ENCODE measurements around the gene PFKP.

Gene PFKP

DNA sequence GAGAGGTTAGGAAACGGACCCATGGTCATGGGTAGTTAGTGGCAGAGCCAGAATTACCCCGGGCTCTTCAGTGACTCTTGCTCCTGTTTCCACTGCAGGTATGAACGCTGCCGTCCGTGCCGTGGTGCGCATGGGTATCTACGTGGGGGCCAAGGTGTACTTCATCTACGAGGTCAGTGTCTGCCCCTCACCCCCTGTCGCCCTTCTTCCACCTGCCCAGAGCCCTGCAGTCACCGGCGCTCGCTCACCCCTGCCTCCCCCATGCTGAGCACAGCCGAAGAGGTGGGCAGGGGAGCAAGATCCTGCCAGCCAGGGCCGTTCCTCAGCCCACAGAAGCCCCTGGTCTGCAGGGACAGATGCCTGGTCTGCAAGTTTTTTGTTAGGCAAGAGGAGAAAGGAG is 14.9 kb downstream of the PFKP start:
- Histone ChIP-seq H3K4me1 (ENCODE audit: control insufficient read depth, insufficient read depth, low read length) (peaks cover 3% of the 10 kb centered on the region; the same call in 1 of the 2 replicates), H3K27ac (ENCODE audit: low read length) (no peak overlapping the region), H3K36me3 (ENCODE audit: control insufficient read depth, insufficient read depth, low read length) (peaks cover 7% of the 10 kb centered on the region; the same call in 1 of the 2 replicates), H3K27me3 (ENCODE audit: control insufficient read depth, insufficient read depth, low read length) (no peaks in the 10 kb centered on the region), H3K4me3 (ENCODE audit: low read length) (no peak overlapping the region; the same call in 1 of the 2 replicates), H3K9me3 (ENCODE audit: control insufficient read depth, insufficient read depth, low read length) (no peaks in the 10 kb centered on the region)
- DNase-seq (ENCODE audit: low read depth, low spot score), result no peak
- no CpG with 5 or more reads among the region's 15 CpGs for WGBS (ENCODE audit: insufficient coverage, insufficient read length)

DNA sequence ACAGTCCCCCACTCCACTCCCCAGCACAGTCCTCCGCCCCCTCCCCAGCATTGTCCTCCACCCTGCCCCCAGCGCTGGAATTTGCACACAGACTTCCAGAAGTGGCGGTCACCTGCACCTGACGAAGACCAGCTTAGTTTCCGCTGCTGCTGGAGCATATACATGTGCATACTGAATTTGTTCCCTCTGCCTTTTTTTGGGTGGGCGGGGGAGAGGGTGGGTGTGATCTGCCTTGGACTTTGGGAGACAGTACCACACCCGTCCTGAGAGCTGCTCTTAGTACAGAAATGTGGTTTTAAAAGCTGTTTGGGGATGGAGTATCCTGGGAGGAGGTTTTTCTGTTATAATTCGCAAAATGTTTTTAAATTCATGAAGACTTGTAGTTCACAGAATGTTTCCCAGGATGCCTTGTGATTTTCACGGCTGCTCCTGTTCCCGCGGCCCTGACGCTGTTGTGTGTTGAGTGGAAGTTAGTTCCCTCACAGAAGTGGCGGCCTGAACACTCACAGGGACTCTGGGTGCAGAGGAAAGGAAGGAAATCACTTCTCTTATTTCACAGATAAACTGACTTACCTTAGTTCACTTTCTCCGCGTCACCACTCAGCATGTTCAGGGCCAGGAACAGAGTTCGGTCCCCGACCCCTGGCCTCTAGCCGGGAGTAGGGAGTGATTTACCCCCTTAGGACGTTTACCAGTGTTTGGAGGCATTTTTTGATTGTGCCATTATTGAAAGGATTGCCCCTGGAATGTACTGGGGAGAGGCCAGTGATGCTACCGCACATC is 18.6 kb downstream of the PFKP start:
- H3K36me3 ChIP-seq (ENCODE audit: control insufficient read depth, insufficient read depth, low read length), result peaks cover 7% of the 10 kb centered on the region; the same call in 1 of the 2 replicates
- no CpG with 5 or more reads among the region's 20 CpGs for WGBS (ENCODE audit: insufficient coverage, insufficient read length)

DNA sequence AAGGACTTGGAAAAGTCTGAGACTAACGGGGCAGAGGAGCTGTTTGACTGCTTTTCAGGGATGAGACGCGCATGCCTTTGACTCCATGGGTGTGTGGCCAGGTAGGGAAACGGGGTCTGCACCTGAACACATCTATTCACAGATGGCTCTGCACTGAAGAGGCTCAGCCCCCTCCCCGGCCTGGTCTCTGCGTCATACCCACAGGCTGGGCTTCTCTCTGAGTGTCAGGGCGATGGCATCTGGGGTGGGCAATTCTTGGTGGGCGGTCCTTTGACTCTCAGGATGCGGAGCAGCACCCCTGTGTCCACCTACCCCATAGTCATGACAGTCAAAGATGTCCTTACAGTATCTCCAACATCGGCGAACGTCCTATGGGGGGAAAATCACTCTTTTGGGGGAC is 23.0 kb downstream of the PFKP start:
- DNase-seq (ENCODE audit: low read depth, low spot score), result no peak
- Histone ChIP-seq H3K9me3 (ENCODE audit: control insufficient read depth, insufficient read depth, low read length) (no peaks in the 10 kb centered on the region), H3K4me3 (ENCODE audit: low read length) (no peak overlapping the region), H3K27ac (ENCODE audit: low read length) (no peak overlapping the region), H3K27me3 (ENCODE audit: control insufficient read depth, insufficient read depth, low read length) (no peaks in the 10 kb centered on the region), H3K36me3 (ENCODE audit: control insufficient read depth, insufficient read depth, low read length) (no peaks in the 10 kb centered on the region), H3K4me1 (ENCODE audit: control insufficient read depth, insufficient read depth, low read length) (no peaks in the 10 kb centered on the region)
- WGBS (ENCODE audit: insufficient coverage, insufficient read length), result no CpG with 5 or more reads among the region's 12 CpGs

More for the DNA sequence above, 18.6 kb downstream of the PFKP start:
- H3K4me1 ChIP-seq (ENCODE audit: control insufficient read depth, insufficient read depth, low read length), result no peaks in the 10 kb centered on the region
- no peak overlapping the region for H3K27ac ChIP-seq (ENCODE audit: low read length)
- no peaks in the 10 kb centered on the region for H3K9me3 ChIP-seq (ENCODE audit: control insufficient read depth, insufficient read depth, low read length)
- H3K4me3 ChIP-seq (ENCODE audit: low read length), result no peak overlapping the region
- no peak for DNase-seq (ENCODE audit: low read depth, low spot score)
- H3K27me3 ChIP-seq (ENCODE audit: control insufficient read depth, insufficient read depth, low read length), result no peaks in the 10 kb centered on the region

DNA sequence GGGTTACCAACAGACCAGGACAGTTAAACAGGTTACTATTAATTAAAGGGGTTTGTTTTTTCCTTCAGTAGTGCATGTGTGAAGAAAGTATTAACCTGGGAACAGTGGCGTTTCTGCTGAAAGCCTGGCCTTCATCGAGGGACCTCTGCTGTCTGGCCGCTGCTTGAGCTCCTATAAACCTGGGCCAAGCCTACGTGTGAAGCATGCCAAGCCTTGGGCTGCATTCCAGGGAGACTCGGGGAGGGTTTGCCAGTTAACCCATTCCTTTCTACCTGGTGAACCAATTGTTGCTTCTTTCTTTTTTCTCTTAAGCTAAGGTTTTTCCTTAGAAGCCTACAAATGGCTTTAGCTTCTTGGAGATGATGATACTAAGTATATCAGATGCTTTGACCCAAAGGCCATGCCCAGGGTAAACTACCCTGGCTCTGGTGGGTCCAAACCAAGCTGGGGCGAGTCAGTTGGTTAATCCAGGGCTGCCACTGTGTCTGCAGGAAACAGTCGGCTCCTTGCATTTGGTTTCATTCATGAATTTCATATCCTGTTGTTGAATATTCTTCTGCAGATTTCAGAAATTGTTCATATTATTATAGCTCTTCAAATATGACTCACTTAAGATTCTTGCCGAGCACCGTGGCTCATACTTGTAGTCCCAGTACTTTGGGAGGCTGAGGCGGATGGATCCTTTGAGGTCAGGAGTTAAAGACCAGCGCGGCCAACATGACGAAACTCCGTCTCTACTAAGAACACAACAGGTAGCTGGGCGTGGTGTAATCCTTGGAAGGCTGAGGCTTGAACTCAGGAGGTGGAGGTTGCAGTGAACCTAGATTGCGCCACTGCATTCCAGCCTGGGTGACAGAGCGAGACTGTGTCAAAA is 23.8 kb downstream of the PFKP start:
- DNase-seq (ENCODE audit: low read depth, low spot score), result no peak

DNA sequence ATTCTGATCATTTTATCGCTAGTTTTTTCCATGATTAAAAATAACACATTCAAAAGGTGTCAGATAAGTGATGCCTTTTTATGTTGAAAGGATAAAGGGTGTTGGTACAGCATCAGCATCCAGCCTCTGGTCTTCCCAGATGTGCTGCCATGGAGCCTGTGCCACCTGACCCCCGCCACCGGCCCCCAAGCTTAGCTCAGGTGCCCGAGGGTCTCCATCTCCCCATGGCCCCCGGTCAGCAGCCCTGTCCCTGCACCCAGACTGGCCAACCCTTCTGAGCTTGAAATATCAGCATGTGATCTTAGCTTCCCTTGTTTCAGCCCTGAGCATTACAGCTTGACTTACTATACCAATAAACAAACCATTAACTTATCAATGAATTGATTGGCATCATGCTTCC is 24.6 kb downstream of the PFKP start:
- H3K27me3 ChIP-seq (ENCODE audit: control insufficient read depth, insufficient read depth, low read length), result no peaks in the 10 kb centered on the region
- no peak overlapping the region for H3K27ac ChIP-seq (ENCODE audit: low read length)
- DNase-seq (ENCODE audit: low read depth, low spot score), result no peak
- WGBS (ENCODE audit: insufficient coverage, insufficient read length), result no CpG with 5 or more reads among the region's 5 CpGs
- no peak overlapping the region for H3K4me3 ChIP-seq (ENCODE audit: low read length)
- H3K9me3 ChIP-seq (ENCODE audit: control insufficient read depth, insufficient read depth, low read length), result no peaks in the 10 kb centered on the region
- H3K36me3 ChIP-seq (ENCODE audit: control insufficient read depth, insufficient read depth, low read length), result no peaks in the 10 kb centered on the region
- no peaks in the 10 kb centered on the region for H3K4me1 ChIP-seq (ENCODE audit: control insufficient read depth, insufficient read depth, low read length)

More for the DNA sequence above, 23.8 kb downstream of the PFKP start:
- no CpG with 5 or more reads among the region's 17 CpGs for WGBS (ENCODE audit: insufficient coverage, insufficient read length)
- Histone ChIP-seq H3K36me3 (ENCODE audit: control insufficient read depth, insufficient read depth, low read length) (no peaks in the 10 kb centered on the region), H3K4me3 (ENCODE audit: low read length) (no peak overlapping the region), H3K27me3 (ENCODE audit: control insufficient read depth, insufficient read depth, low read length) (no peaks in the 10 kb centered on the region), H3K9me3 (ENCODE audit: control insufficient read depth, insufficient read depth, low read length) (no peaks in the 10 kb centered on the region), H3K27ac (ENCODE audit: low read length) (no peak overlapping the region), H3K4me1 (ENCODE audit: control insufficient read depth, insufficient read depth, low read length) (no peaks in the 10 kb centered on the region)

DNA sequence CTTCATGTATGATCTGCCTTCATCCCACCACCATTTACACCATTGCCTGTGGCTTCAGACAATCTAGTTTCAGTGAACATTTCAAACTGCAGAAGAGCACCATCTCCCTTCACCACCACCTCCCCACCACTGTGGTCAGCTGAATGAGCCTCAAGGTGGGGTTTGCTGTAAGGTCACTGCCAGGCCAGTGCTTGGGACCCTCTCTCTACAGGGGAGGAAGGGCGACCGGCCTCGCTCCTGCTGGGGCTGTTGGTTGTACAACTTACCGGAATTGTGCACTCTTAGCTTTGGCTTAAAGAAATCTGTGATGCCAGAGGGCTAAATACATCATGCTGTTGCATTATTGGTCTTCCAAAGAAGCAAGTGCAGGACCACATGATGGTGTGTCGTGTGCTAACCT is 26.6 kb downstream of the PFKP start:
- Histone ChIP-seq H3K36me3 (ENCODE audit: control insufficient read depth, insufficient read depth, low read length) (no peaks in the 10 kb centered on the region), H3K9me3 (ENCODE audit: control insufficient read depth, insufficient read depth, low read length) (no peaks in the 10 kb centered on the region), H3K27me3 (ENCODE audit: control insufficient read depth, insufficient read depth, low read length) (no peaks in the 10 kb centered on the region), H3K27ac (ENCODE audit: low read length) (no peak overlapping the region), H3K4me1 (ENCODE audit: control insufficient read depth, insufficient read depth, low read length) (no peaks in the 10 kb centered on the region), H3K4me3 (ENCODE audit: low read length) (no peak overlapping the region)
- no peak for DNase-seq (ENCODE audit: low read depth, low spot score)
- WGBS (ENCODE audit: insufficient coverage, insufficient read length), result no CpG with 5 or more reads among the region's 5 CpGs

DNA sequence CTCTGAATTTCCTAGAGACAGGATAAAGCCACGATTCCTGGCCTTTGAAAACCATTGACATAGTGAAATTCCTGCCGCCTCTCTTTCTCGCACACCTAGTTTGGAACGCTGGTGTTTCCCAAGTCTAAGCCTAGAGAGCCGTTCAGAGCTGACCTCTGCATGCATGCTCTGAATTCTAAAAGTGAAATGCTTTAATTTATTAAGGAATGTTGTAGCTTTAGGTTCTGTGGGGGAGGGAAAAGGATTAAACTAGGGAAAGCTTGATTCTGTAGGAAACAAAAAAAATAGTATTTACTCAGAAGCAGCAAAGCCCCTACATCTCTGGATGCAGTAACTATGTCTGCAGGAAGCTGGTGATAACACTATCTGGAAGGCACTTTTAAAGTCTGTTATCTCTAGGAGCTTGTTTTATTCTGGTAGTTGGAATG is 27.3 kb downstream of the PFKP start:
- Histone ChIP-seq H3K27ac (ENCODE audit: low read length) (no peak overlapping the region), H3K4me3 (ENCODE audit: low read length) (no peak overlapping the region), H3K4me1 (ENCODE audit: control insufficient read depth, insufficient read depth, low read length) (no peaks in the 10 kb centered on the region), H3K9me3 (ENCODE audit: control insufficient read depth, insufficient read depth, low read length) (no peaks in the 10 kb centered on the region), H3K27me3 (ENCODE audit: control insufficient read depth, insufficient read depth, low read length) (no peaks in the 10 kb centered on the region), H3K36me3 (ENCODE audit: control insufficient read depth, insufficient read depth, low read length) (peaks cover 3% of the 10 kb centered on the region; the same call in 1 of the 2 replicates)
- no peak for DNase-seq (ENCODE audit: low read depth, low spot score)
- no CpG with 5 or more reads among the region's 5 CpGs for WGBS (ENCODE audit: insufficient coverage, insufficient read length)

DNA sequence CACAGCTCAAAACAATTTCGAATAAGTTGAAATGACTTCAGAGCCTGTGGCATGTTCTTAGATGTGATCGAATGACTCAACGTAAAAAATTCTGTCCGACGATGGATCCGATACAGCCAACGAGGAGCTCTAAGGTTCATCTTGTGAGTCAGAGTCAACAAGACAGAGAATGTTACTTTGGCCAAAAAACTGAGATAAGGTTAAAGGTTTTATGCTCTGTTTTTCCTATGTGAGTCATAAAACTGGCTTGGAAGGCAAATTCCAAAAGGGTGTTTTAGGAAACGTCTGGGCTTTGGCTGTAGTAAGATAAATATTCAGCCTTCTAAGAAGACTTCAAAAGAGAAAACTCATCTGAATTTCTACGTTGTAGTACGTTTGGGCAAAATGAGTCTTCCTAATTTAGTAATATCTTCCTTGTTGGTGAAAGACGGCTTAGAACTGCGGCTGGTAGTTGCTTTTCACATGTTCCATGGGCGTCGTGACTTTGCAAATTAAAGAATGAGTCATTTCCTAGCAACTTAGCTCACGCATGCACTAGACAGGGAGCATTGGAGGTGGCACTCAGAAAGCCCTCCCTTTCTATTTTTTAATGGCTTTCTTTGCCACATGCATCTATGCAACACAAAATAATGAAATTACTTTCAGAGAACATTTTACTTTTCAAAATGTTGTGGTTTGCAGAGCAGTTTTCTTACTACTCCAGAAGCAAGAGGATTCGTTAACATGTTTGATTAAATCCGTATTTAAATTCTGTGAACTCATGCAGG is 28.2 kb downstream of the PFKP start:
- Histone ChIP-seq H3K4me3 (ENCODE audit: low read length) (no peak overlapping the region), H3K27me3 (ENCODE audit: control insufficient read depth, insufficient read depth, low read length) (no peaks in the 10 kb centered on the region), H3K36me3 (ENCODE audit: control insufficient read depth, insufficient read depth, low read length) (peaks cover 9% of the 10 kb centered on the region; the same call in 1 of the 2 replicates), H3K27ac (ENCODE audit: low read length) (no peak overlapping the region), H3K9me3 (ENCODE audit: control insufficient read depth, insufficient read depth, low read length) (no peaks in the 10 kb centered on the region), H3K4me1 (ENCODE audit: control insufficient read depth, insufficient read depth, low read length) (no peaks in the 10 kb centered on the region)
- no peak for DNase-seq (ENCODE audit: low read depth, low spot score)
- WGBS (ENCODE audit: insufficient coverage, insufficient read length), result no CpG with 5 or more reads among the region's 17 CpGs

DNA sequence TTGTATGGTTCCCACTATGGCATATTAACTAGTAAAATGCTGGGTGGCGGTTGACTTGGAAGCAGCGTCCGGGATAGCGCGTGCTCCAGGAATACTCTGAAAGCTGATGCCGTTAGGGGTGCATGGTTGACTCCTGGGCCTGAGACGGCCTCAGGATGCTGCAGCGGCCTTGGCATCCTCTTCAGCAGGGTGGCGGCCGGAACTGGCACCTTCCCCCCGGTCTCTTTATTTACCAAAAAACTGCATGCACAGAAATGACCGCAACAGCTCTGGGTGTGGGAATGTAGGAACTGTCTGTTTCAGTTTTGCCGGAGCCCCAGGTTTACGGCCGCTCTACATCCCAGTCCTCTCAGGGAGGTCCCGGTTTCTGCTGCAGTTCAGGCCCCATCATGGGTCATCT is 28.8 kb downstream of the PFKP start:
- peaks cover 9% of the 10 kb centered on the region for H3K36me3 ChIP-seq (ENCODE audit: control insufficient read depth, insufficient read depth, low read length)
- WGBS (ENCODE audit: insufficient coverage, insufficient read length), result no CpG with 5 or more reads among the region's 16 CpGs
- H3K4me1 ChIP-seq (ENCODE audit: control insufficient read depth, insufficient read depth, low read length), result no peaks in the 10 kb centered on the region
- no peak overlapping the region for H3K27ac ChIP-seq (ENCODE audit: low read length)
- no peaks in the 10 kb centered on the region for H3K27me3 ChIP-seq (ENCODE audit: control insufficient read depth, insufficient read depth, low read length)
- H3K9me3 ChIP-seq (ENCODE audit: control insufficient read depth, insufficient read depth, low read length), result no peaks in the 10 kb centered on the region
- no peak overlapping the region for H3K4me3 ChIP-seq (ENCODE audit: low read length)
- no peak for DNase-seq (ENCODE audit: low read depth, low spot score)

DNA sequence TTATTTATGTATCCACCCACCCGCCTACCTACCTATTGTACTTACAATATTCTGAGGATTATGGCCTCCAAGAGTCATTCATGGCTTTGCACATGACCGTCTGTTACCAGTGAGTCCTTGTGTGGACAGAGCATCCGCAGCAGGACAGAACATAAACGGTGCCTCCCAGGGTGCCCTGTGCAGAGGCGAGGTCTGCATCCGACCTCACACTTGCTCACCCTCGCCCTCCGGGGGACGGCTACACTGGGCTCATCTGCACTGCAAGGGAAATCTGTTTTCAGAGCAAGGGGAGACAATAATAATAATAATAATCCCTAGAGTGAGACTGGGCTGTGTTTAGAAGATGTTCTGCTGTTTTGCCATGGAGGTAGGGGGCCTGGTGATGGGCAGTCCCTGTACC is 29.8 kb downstream of the PFKP start:
- no CpG with 5 or more reads among the region's 9 CpGs for WGBS (ENCODE audit: insufficient coverage, insufficient read length)
- Histone ChIP-seq H3K9me3 (ENCODE audit: control insufficient read depth, insufficient read depth, low read length) (no peaks in the 10 kb centered on the region), H3K27me3 (ENCODE audit: control insufficient read depth, insufficient read depth, low read length) (no peaks in the 10 kb centered on the region), H3K4me1 (ENCODE audit: control insufficient read depth, insufficient read depth, low read length) (no peaks in the 10 kb centered on the region), H3K36me3 (ENCODE audit: control insufficient read depth, insufficient read depth, low read length) (peaks cover 12% of the 10 kb centered on the region), H3K27ac (ENCODE audit: low read length) (no peak overlapping the region), H3K4me3 (ENCODE audit: low read length) (no peak overlapping the region)
- no peak for DNase-seq (ENCODE audit: low read depth, low spot score)
